CD4-positive, alpha-beta memory T cell (primary cell): ENCODE data around the gene KCNJ15. TPM values are rescaled to one million over a fixed set of nuclear protein-coding genes. Genes with fewer than 3 reads are reported as not detected.

ENCODE experiments used
- CTCF ChIA-PET: fragments of 350-600 bp; sonication (Branson Sonifier 250); formaldehyde crosslinking; loops from one replicate; lab custom pipeline; 2021; ENCODE audit warnings: inconsistent platforms; ENCODE audit not compliant: partially characterized antibody; lab: Charles Lee
- POLR2A ChIA-PET: fragments of 350-600 bp; sonication (Branson Sonifier 250); formaldehyde crosslinking; loops from one replicate; lab custom pipeline; 2021; ENCODE audit not compliant: partially characterized antibody; lab: Charles Lee
- DNase-seq, 5 donors: peaks; one replicate each; pipeline versions ENCODE4 v3.0.0 to v3.0.0-alpha.2; 2020 to 2022; ENCODE audit warnings: mixed read lengths in 1 of 5
- H3K27ac ChIP-seq: one replicate; pipeline ENCODE4 v1.7.0; 2013; ENCODE audit warnings: low read depth, low read length
- H3K27me3 ChIP-seq: 2 replicates; pipeline ENCODE4 v1.7.0; 2013; ENCODE audit warnings: mild to moderate bottlenecking, low read length, moderate library complexity; ENCODE audit not compliant: insufficient read depth
- H3K36me3 ChIP-seq: 2 replicates; pipeline ENCODE4 v1.7.0; 2013; ENCODE audit warnings: mild to moderate bottlenecking, low read length, moderate library complexity; ENCODE audit not compliant: insufficient read depth
- H3K4me1 ChIP-seq: 2 replicates; pipeline ENCODE4 v1.7.0; 2013; ENCODE audit warnings: mild to moderate bottlenecking, low read length, moderate library complexity; ENCODE audit not compliant: insufficient read depth
- H3K4me3 ChIP-seq, 2 donors: one replicate each; pipeline ENCODE4 v1.7.0; 2013; ENCODE audit warnings: low read length in 2 of 2, mild to moderate bottlenecking in 1 of 2
- H3K9me3 ChIP-seq, 2 donors: one replicate each; pipeline ENCODE4 v1.7.0; 2013; ENCODE audit warnings: low read length in 2 of 2, control low read depth in 1 of 2; ENCODE audit not compliant: control insufficient read depth in 1 of 2
- H3K27ac Mint-ChIP-seq, 7 donors: one replicate each; pipeline ENCODE4 v1.8.0; 2020 to 2021; ENCODE audit warnings: mixed read lengths in 7 of 7, mild to moderate bottlenecking in 6 of 7, inconsistent platforms in 3 of 7, moderate library complexity in 3 of 7
- H3K27me3 Mint-ChIP-seq, 2 donors: one replicate each; pipeline ENCODE4 v1.8.0; 2020 to 2021; ENCODE audit warnings: mixed read lengths in 2 of 2
- H3K36me3 Mint-ChIP-seq, 2 donors: one replicate each; pipeline ENCODE4 v1.8.0; 2020 to 2021; ENCODE audit warnings: mixed read lengths in 2 of 2, inconsistent platforms in 1 of 2, mild to moderate bottlenecking in 1 of 2
- H3K4me1 Mint-ChIP-seq, 4 donors: one replicate each; pipeline ENCODE4 v1.8.0; 2020 to 2021; ENCODE audit warnings: mixed read lengths in 4 of 4, mild to moderate bottlenecking in 1 of 4
- H3K4me3 Mint-ChIP-seq, 8 donors: one replicate each; pipeline ENCODE4 v1.8.0; 2020 to 2021; ENCODE audit warnings: mixed read lengths in 8 of 8, mild to moderate bottlenecking in 7 of 8, moderate library complexity in 6 of 8, inconsistent platforms in 3 of 8
- H3K9me3 Mint-ChIP-seq, 8 donors: one replicate each; pipeline ENCODE4 v1.8.0; 2020 to 2021; ENCODE audit warnings: mixed read lengths in 8 of 8, mild to moderate bottlenecking in 5 of 8, inconsistent platforms in 3 of 8, moderate library complexity in 1 of 8
- intact Hi-C: fragments of 100-400 bp; cut with micrococcal nuclease; formaldehyde crosslinking; loops from one replicate; pipeline ENCODE4 v1.15.1; 2023
- polyA plus RNA-seq, 2 donors: library from polyadenylated mRNA; unstranded; fragments of 300-500 nt; fragmentation: Illumina TruSeq; gene quantifications; one replicate each; pipeline ENCODE4 v1.2.3, GENCODE V29; 2021
- total RNA-seq, 2 experiments: library from RNA; stranded (reverse); gene quantifications; one replicate each; pipeline ENCODE4 v1.2.3, GENCODE V29; 2021

KCNJ15 gene
- total and polyA plus RNA-seq, 4 experiments from 2014 or later: 0.17 to 1.1 (median 0.51) TPM

DNA sequence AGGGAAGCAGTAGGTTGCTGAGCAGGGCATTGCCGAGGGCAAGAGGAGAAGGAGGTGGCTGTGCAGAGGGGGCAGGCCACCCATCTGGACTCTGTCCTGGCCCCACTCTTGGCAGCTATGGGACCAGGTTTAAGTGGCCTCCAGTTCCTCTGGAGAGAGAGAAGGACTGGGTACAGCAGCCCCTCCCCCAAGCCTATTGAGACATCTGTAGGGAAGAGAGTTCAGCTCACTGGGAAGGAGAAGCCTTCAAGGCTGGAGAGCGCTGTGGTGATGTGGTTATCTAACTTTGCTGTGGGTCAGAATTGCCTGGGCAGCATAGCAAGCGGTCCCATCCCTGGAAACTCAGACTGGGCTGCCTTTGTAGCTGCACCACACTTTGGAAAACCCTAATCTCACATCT is 93.9 kb downstream of the KCNJ15 start:
- H3K4me3 ChIP-seq: no peak overlapping the region
- no peak overlapping the region for H3K27ac Mint-ChIP-seq
- ChIA-PET CTCF (interaction anchor here (11.1 kb wide), 1 partner anchor 132 kb away, joined by 137 read pairs; no protein-coding TSS in a partner anchor), POLR2A (no interaction called here)
- no peaks in the 10 kb centered on the region for H3K36me3 Mint-ChIP-seq
- no peaks in the 10 kb centered on the region for H3K4me1 ChIP-seq
- no peaks in the 10 kb centered on the region for H3K9me3 ChIP-seq
- H3K4me1 Mint-ChIP-seq: peaks cover 0 to 4% (median 1%) of the 10 kb centered on the region in 4 donors
- no peak overlapping the region for H3K4me3 Mint-ChIP-seq
- DNase-seq: no peak
- no peaks in the 10 kb centered on the region for H3K27me3 ChIP-seq
- intact Hi-C loops: loop anchor here (10.0 kb wide), 2 partner anchors 646 to 676 kb away; no protein-coding TSS in a partner anchor
- H3K27me3 Mint-ChIP-seq: peaks cover 3 to 8% of the 10 kb centered on the region in 2 donors
- H3K27ac ChIP-seq: no peak overlapping the region
- H3K36me3 ChIP-seq: no peaks in the 10 kb centered on the region
- H3K9me3 Mint-ChIP-seq: peaks cover 0 to 3% (median 0%) of the 10 kb centered on the region in 8 donors

DNA sequence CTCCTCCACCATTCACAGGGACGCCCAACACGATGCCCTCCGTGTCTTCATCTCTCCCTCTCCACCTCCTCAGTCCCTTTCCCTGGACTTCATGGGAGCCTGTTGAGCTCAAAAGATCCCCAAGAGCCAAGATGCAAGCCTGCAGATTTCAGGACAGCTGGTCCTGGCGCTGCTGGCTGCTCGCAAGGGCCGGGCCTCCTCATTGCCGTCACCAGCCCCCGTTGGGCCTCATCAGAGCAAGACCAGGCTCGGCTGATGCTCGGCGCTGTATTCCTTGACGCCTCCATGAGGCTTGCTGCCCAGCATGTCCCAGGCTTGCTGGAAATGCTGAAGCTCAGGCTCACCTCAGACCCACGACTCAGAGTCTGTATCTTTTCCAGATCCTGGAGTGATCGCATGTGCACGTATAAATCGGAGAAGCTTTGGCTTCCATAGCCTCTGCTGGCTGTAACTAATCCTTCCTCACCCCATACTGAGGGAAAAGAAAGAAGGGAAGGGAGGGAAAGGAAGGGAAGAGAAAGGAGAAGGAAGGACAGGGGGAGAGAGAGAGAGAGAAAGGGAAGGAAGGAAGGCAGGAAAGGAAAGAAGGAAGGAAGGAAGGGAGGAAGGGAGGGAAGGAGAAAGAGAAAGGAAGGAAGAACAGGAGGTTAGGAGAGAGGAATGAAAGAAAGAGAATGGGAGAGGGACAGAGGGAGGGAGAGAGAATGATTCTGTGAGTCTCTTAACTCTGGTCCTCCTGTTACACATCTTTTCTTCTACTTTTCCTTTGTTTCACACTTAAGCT is 94.6 kb downstream of the KCNJ15 start:
- H3K9me3 Mint-ChIP-seq: no peaks in the 10 kb centered on the region
- H3K36me3 Mint-ChIP-seq: no peaks in the 10 kb centered on the region
- ChIA-PET CTCF (interaction anchor here (1.0 to 11.1 kb wide), 14 partner anchors 22 to 788 kb away, joined by 3 to 137 read pairs (median 4); no protein-coding TSS in a partner anchor), POLR2A (no interaction called here)
- H3K4me3 ChIP-seq: no peak overlapping the region
- no peaks in the 10 kb centered on the region for H3K36me3 ChIP-seq
- peak overlapping the region in 1 of 7 donors; percentile 6 for H3K27ac Mint-ChIP-seq
- no peaks in the 10 kb centered on the region for H3K4me1 ChIP-seq
- H3K27me3 Mint-ChIP-seq: peaks cover 3 to 10% of the 10 kb centered on the region in 2 donors
- H3K9me3 ChIP-seq: no peaks in the 10 kb centered on the region
- peaks cover 0 to 4% (median 1%) of the 10 kb centered on the region in 4 donors for H3K4me1 Mint-ChIP-seq
- intact Hi-C loops: loop anchor here (10.0 kb wide), 2 partner anchors 647 to 677 kb away; no protein-coding TSS in a partner anchor
- no peaks in the 10 kb centered on the region for H3K27me3 ChIP-seq
- H3K4me3 Mint-ChIP-seq: no peak overlapping the region
- DNase-seq: no peak
- no peak overlapping the region for H3K27ac ChIP-seq

DNA sequence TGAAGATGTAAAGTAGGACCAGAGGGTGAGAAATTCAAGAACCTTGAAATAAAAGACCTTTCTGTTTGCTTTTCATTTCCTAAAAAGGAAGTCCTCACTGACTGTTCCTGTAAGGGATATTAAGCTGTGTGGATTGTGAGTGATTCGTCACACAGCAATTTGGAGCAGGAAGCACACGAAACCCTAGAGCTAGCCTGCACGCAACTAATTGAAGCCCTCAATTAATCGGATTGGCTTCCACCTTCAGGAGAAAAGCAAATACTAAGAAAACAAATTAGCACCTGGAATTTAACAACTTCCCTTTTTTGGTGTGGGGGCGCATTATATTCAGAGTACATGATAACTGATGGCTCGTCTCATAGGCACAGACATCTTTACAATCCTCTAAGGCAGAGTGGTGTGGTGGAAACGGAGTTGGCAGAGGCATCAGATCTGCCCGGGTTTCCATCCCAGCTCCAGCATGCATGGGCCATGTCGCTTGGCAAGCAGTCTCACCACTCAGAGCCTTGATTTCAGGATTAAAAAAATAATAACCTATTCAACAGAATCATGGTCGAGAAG is 95.2 kb downstream of the KCNJ15 start:
- no peak overlapping the region for H3K27ac ChIP-seq
- ChIA-PET POLR2A (no interaction called here), CTCF (interaction anchor here (0.7 to 11.1 kb wide), 22 partner anchors 8 to 788 kb away, joined by 3 to 137 read pairs (median 4); no protein-coding TSS in a partner anchor)

DNA sequence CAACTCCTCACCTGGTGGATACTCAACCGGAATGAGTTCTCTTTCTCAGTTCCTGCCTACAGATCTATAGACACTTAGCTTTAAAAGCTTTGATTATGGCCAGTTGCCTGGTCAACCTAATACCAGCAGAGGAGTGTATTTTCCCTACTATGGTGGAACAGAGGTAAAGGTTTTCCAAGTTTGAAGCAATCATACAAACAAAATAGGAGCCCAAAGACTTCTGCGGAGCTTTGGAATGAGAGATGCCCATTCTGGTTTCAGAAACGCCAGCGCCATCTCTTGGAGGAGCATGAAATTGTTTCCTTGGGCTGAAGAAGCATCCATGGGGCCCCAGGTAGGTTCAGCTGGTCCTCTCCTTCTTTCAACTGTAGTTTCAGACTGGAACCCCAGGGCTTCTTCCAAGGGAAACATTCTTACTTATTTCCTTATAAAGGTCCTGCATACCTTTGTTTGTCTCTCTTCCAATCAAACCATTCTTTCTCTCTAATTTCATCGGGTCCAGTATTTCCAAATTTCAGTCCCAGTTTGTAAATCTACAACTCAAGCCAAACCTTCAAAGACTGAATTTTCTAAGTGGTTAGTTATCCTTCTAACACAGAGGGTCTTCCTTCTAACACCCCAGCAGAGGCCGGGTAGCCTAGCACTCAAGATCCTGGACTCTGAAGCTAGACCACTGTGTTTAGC is 95.9 kb downstream of the KCNJ15 start:
- ChIA-PET POLR2A (no interaction called here), CTCF (interaction anchor here (0.7 to 11.1 kb wide), 22 partner anchors 9 to 789 kb away, joined by 3 to 137 read pairs (median 4); no protein-coding TSS in a partner anchor)
- no peak overlapping the region for H3K4me3 Mint-ChIP-seq
- H3K27ac ChIP-seq: no peak overlapping the region
- no peaks in the 10 kb centered on the region for H3K9me3 Mint-ChIP-seq
- no peaks in the 10 kb centered on the region for H3K27me3 ChIP-seq
- no peaks in the 10 kb centered on the region for H3K4me1 ChIP-seq
- no peak overlapping the region for H3K27ac Mint-ChIP-seq
- H3K4me3 ChIP-seq: no peak overlapping the region
- intact Hi-C loops: loop anchor here (1.0 to 10.0 kb wide), 4 partner anchors 133 to 678 kb away; no protein-coding TSS in a partner anchor
- peaks cover 0 to 4% (median 1%) of the 10 kb centered on the region in 4 donors for H3K4me1 Mint-ChIP-seq
- DNase-seq: peak in 3 of 5 donors; percentile 11 to 23 (median 11)
- no peaks in the 10 kb centered on the region for H3K36me3 ChIP-seq
- H3K36me3 Mint-ChIP-seq: no peaks in the 10 kb centered on the region
- peaks cover 3 to 12% of the 10 kb centered on the region in 2 donors for H3K27me3 Mint-ChIP-seq
- H3K9me3 ChIP-seq: no peaks in the 10 kb centered on the region

More for the DNA sequence above, 95.2 kb downstream of the KCNJ15 start:
- Mint-ChIP-seq H3K27ac (no peak overlapping the region), H3K4me3 (peak overlapping the region in 1 of 8 donors; percentile 29), H3K36me3 (no peaks in the 10 kb centered on the region), H3K9me3 (no peaks in the 10 kb centered on the region), H3K4me1 (peaks cover 0 to 4% (median 1%) of the 10 kb centered on the region in 4 donors), H3K27me3 (peaks cover 3 to 12% of the 10 kb centered on the region in 2 donors)
- Histone ChIP-seq H3K4me3 (no peak overlapping the region), H3K4me1 (no peaks in the 10 kb centered on the region), H3K36me3 (no peaks in the 10 kb centered on the region), H3K9me3 (no peaks in the 10 kb centered on the region), H3K27me3 (no peaks in the 10 kb centered on the region)
- no peak for DNase-seq
- intact Hi-C loops: loop anchor here (1.0 to 10.0 kb wide), 4 partner anchors 133 to 677 kb away; no protein-coding TSS in a partner anchor

DNA sequence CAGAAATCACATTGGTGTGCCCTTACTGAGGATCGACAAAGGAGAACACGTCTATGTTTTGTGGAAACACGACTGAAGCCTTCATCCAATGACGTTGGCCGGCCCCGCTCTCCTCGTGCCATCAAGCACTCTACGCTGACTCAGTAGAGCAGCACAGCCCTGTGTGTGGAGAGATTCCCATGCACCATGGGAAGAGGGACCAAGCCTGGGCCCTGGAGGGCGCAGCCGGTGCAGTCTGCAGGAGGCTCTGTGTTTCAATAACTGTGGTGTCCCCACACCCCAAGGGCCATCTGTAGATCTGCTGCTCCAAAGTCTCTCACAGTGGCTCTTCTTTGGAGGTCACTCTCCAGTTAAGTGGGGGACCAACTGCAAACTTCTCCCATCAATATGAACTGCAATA is 97.4 kb downstream of the KCNJ15 start:
- Histone ChIP-seq H3K4me1 (no peaks in the 10 kb centered on the region), H3K9me3 (no peaks in the 10 kb centered on the region), H3K27ac (no peak overlapping the region), H3K27me3 (no peaks in the 10 kb centered on the region), H3K36me3 (no peaks in the 10 kb centered on the region), H3K4me3 (no peak overlapping the region)
- CTCF ChIA-PET: interaction anchor here (1.3 to 11.1 kb wide), 4 partner anchors 135 to 196 kb away, joined by 4 to 137 read pairs (median 11); no protein-coding TSS in a partner anchor
- H3K27ac Mint-ChIP-seq: no peak overlapping the region
- H3K9me3 Mint-ChIP-seq: no peaks in the 10 kb centered on the region
- intact Hi-C loops: loop anchor here (10.0 kb wide), 2 partner anchors 649 to 679 kb away; no protein-coding TSS in a partner anchor
- no peak for DNase-seq
- no peaks in the 10 kb centered on the region for H3K36me3 Mint-ChIP-seq
- H3K27me3 Mint-ChIP-seq: peaks cover 3 to 16% of the 10 kb centered on the region in 2 donors
- POLR2A ChIA-PET: no interaction called here
- peaks cover 0 to under 1% (median under 1%) of the 10 kb centered on the region in 4 donors for H3K4me1 Mint-ChIP-seq
- no peak overlapping the region for H3K4me3 Mint-ChIP-seq

DNA sequence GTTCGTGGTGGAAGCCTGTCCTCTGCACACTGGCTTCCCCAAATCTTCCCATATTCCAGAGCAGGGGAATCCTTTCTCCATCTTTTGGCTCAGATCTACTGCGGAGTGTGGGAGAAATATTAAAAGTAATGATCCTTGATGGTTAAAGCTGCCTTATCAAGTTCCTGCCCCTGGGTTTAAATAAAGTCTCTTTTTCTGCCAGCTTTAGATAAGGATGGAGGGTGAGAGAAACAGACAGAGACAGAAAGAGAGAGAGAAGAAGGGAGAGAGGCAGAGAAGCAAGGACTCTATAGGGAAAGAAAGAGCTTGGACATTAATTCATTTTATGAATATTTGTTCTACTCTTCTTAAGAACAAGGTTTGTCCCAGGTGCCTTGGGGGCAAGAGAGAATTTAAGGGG is 98.0 kb downstream of the KCNJ15 start:
- DNase-seq: no peak
- Histone ChIP-seq H3K9me3 (no peaks in the 10 kb centered on the region), H3K27ac (no peak overlapping the region), H3K36me3 (no peaks in the 10 kb centered on the region), H3K27me3 (no peaks in the 10 kb centered on the region), H3K4me1 (no peaks in the 10 kb centered on the region), H3K4me3 (no peak overlapping the region)
- Mint-ChIP-seq H3K4me3 (no peak overlapping the region), H3K27ac (no peak overlapping the region), H3K4me1 (no peaks in the 10 kb centered on the region), H3K27me3 (peaks cover 3 to 16% of the 10 kb centered on the region in 2 donors), H3K36me3 (no peaks in the 10 kb centered on the region), H3K9me3 (no peaks in the 10 kb centered on the region)
- intact Hi-C loops: loop anchor here (10.0 kb wide), 2 partner anchors 650 to 680 kb away; no protein-coding TSS in a partner anchor
- ChIA-PET CTCF (interaction anchor here (0.7 to 11.1 kb wide), 8 partner anchors 29 to 195 kb away, joined by 3 to 137 read pairs (median 3); no protein-coding TSS in a partner anchor), POLR2A (no interaction called here)
